ENCODE measurements around the gene TTC12. TPM values are rescaled to one million over a fixed set of nuclear protein-coding genes. Genes with fewer than 3 reads are reported as not detected.

TTC12 gene
- total RNA-seq, 1 donor from 2014 or later: 49.1 TPM

DNA sequence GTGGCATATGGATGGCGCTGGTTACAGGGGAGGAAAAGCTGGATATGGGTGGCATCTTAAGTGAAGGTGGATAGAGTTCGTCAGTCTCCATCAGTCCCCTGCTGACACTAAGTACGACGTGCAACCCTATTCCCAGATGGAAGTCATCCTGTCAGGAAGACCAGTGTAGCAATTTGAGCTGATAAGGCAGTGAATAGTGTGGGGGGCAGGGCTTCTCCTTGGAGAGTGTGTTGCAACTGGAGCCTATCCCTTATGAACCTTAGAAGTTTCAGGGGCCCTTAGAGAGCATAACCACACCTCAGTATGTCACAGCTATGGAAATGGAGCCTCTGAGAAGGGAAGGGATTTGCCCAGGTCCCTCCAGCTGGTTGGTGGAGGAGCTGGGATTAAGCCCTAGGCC, 37.1 kb downstream of the TTC12 start:
- no peaks in the 10 kb centered on the region for H3K27me3 Mint-ChIP-seq (ENCODE audit: low read depth)

DNA sequence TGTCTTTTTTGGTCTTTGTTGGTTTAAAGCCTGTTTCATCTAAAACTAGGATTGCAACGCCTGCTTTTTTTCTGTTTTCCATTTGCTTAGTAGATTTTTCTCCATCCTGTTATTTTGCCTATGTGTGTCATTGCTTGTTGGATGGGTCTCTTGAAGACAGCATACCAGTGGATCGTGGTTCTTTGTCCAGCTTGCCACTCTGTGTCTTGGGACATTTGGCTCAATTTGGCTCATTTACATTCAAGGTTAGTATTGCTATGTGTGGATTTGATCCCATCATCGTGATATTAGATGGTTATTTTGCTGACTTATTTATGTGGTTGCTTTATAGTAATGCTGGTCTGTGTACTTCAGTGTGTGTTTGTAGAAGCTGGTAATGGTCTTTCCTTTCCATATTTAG, 41.8 kb downstream of the TTC12 start:
- DNase-seq (ENCODE audit: low spot score in 2 of 2, unreplicated experiment in 2 of 2): no peak
- H3K27me3 Mint-ChIP-seq (ENCODE audit: low read depth): no peaks in the 10 kb centered on the region
- no peak for TF ChIP-seq CTCF (IDR thresholded peaks at IDR 0.05; ENCODE audit: unreplicated experiment)
- H3K36me3 Mint-ChIP-seq: peaks cover 88% of the 10 kb centered on the region
- peaks cover 41% of the 10 kb centered on the region for H3K9me3 Mint-ChIP-seq
- no peak overlapping the region for H3K27ac Mint-ChIP-seq
- peaks cover 3% of the 10 kb centered on the region for H3K4me1 Mint-ChIP-seq
- no peak overlapping the region for H3K4me3 Mint-ChIP-seq

More for the DNA sequence above, 37.1 kb downstream of the TTC12 start:
- H3K9me3 Mint-ChIP-seq: peaks cover 33% of the 10 kb centered on the region
- no peak overlapping the region for H3K27ac Mint-ChIP-seq
- H3K4me1 Mint-ChIP-seq: peaks cover 24% of the 10 kb centered on the region
- no peak for DNase-seq (ENCODE audit: low spot score in 2 of 2, unreplicated experiment in 2 of 2)
- TF ChIP-seq CTCF (IDR thresholded peaks at IDR 0.05; ENCODE audit: unreplicated experiment): no peak
- H3K4me3 Mint-ChIP-seq: no peak overlapping the region
- peaks cover 52% of the 10 kb centered on the region for H3K36me3 Mint-ChIP-seq

DNA sequence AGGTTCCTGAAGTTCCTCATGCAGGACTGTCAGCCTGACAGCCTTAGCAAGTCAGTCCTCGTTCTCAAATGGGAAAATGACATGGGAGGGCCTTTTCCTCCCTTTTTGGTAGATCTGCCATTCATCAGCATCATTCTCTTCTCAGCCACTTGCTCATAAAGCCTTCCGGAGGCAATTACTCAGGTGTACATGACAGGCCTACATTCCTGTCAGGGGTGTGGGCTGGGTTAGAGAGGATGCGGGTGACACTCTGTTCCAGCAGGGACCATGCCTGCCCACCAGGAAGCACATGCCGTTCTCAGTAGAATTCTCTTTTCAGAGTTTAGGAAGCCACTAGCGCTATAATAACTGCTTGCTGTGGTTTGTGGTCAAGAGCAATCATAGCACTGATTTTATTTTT, 49.0 kb downstream of the TTC12 start:
- peaks cover 3% of the 10 kb centered on the region for H3K4me1 Mint-ChIP-seq
- no peak for DNase-seq (ENCODE audit: low spot score in 2 of 2, unreplicated experiment in 2 of 2)
- H3K4me3 Mint-ChIP-seq: no peak overlapping the region
- no peaks in the 10 kb centered on the region for H3K27me3 Mint-ChIP-seq (ENCODE audit: low read depth)
- no peak overlapping the region for H3K27ac Mint-ChIP-seq
- no peaks in the 10 kb centered on the region for H3K9me3 Mint-ChIP-seq
- peaks cover 58% of the 10 kb centered on the region for H3K36me3 Mint-ChIP-seq
- TF ChIP-seq CTCF (IDR thresholded peaks at IDR 0.05; ENCODE audit: unreplicated experiment): no peak

DNA sequence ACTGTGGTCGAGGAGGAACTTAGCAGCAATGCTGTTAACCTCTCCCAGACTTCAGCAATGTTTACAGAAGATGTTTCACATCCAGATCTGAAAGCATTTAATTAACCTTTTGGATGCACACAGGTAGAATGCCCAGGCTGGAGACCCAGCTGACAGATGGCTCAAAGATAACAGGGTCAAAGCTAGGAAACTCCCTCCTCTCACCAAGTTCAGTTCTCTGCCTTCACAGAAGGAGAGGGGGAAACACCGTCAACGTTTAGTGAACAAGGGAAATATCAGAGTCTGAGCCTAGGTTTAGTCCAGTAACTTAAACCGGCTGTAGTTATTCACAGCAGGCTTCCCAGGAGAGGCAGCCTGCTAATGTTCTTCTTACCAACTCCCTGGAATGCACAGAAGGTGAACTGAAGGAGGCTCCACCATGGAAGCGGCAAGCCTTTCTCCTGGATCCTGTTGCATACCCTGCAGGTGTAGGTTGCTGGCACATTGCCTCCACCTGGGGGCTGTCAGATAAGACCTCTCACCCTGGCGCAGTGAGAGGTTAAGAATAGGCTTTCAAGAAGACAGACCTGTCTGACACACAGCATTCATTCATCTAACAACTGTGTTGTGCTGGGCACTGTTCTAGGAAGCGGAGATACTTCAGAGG, 49.7 kb downstream of the TTC12 start:
- no peak for DNase-seq (ENCODE audit: low spot score in 2 of 2, unreplicated experiment in 2 of 2)
- H3K4me1 Mint-ChIP-seq: peaks cover 3% of the 10 kb centered on the region
- peaks cover 56% of the 10 kb centered on the region for H3K36me3 Mint-ChIP-seq
- no peak overlapping the region for H3K27ac Mint-ChIP-seq
- no peak for TF ChIP-seq CTCF (IDR thresholded peaks at IDR 0.05; ENCODE audit: unreplicated experiment)
- H3K27me3 Mint-ChIP-seq (ENCODE audit: low read depth): no peaks in the 10 kb centered on the region
- H3K9me3 Mint-ChIP-seq: no peaks in the 10 kb centered on the region
- H3K4me3 Mint-ChIP-seq: no peak overlapping the region

- Mint-ChIP-seq H3K27me3 (ENCODE audit: low read depth) (no peaks in the 10 kb centered on the region), H3K27ac (no peak overlapping the region), H3K4me1 (peaks cover 3% of the 10 kb centered on the region), H3K9me3 (no peaks in the 10 kb centered on the region), H3K4me3 (no peak overlapping the region), H3K36me3 (peaks cover 41% of the 10 kb centered on the region)
- TF ChIP-seq CTCF (IDR thresholded peaks at IDR 0.05; ENCODE audit: unreplicated experiment): no peak
- DNase-seq (ENCODE audit: low spot score in 2 of 2, unreplicated experiment in 2 of 2): no peak
Observed at GRCh38 chr11:113365895-113366294, 51.5 kb downstream of the TTC12 start.

DNA sequence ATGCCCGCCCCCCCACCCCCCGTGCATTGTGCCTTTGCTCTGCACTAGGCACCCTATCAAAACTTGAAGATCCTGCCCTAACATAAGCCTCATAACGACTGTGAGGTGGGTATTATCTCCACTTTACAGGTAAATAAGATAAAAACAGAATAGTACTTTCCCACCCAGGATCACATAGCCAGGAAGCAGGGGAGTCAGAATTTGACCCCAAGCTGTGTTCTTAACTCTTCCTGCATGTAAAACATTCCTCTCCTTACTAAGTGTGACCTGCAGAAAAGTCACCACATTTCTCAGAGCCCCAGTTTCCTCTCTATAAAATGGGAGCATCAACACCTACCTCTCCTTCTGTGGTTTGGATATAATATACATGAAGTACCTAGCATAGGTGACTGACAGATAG, 55.0 kb downstream of the TTC12 start:
- Mint-ChIP-seq H3K27me3 (ENCODE audit: low read depth) (no peaks in the 10 kb centered on the region), H3K36me3 (peaks cover 15% of the 10 kb centered on the region), H3K4me3 (no peak overlapping the region), H3K4me1 (peaks cover 11% of the 10 kb centered on the region), H3K27ac (no peak overlapping the region), H3K9me3 (no peaks in the 10 kb centered on the region)
- TF ChIP-seq CTCF (IDR thresholded peaks at IDR 0.05; ENCODE audit: unreplicated experiment): no peak
- no peak for DNase-seq (ENCODE audit: low spot score in 2 of 2, unreplicated experiment in 2 of 2)
